ENCODE measurements around the gene PDE1A.

GRCh38 chr2:182128821-182129707 is 297.8 kb downstream of the PDE1A start:
- no peak for TF ChIP-seq CTCF (conservative IDR thresholded peaks at IDR 0.05; ENCODE audit: low read depth, low read length)
- no peak for TF ChIP-seq EZH2 (IDR thresholded peaks at IDR 0.05; ENCODE audit: low read length, unreplicated experiment)

Data from PC-3 (cell line).